HUES64 (cell line): ENCODE data around the gene HOXB5.

ENCODE experiments used
- H3K27ac ChIP-seq: 2 replicates; pipeline ENCODE4 v1.7.0; 2013; ENCODE audit warnings: low read depth, low read length, inconsistent platforms
- H3K27me3 ChIP-seq: 2 replicates; pipeline ENCODE4 v1.6.1; 2013; ENCODE audit warnings: mild to moderate bottlenecking, low read length; ENCODE audit not compliant: insufficient read depth
- H3K36me3 ChIP-seq: 2 replicates; pipeline ENCODE4 v1.6.1; 2013; ENCODE audit warnings: mild to moderate bottlenecking, low read length; ENCODE audit not compliant: insufficient read depth
- H3K4me1 ChIP-seq: 2 replicates; pipeline ENCODE4 v1.6.1; 2013; ENCODE audit warnings: mild to moderate bottlenecking, low read length, moderate library complexity; ENCODE audit not compliant: insufficient read depth
- H3K4me3 ChIP-seq: 2 replicates; pipeline ENCODE4 v1.5.1; 2013; ENCODE audit warnings: mild to moderate bottlenecking, low read length, moderate library complexity
- H3K9ac ChIP-seq: 2 replicates; pipeline ENCODE4 v1.6.1; 2013; ENCODE audit warnings: mild to moderate bottlenecking, low read depth, low read length
- H3K9me3 ChIP-seq: 2 replicates; pipeline ENCODE4 v1.6.1; 2013; ENCODE audit warnings: low read depth, low read length; ENCODE audit not compliant: insufficient read depth
- WGBS: fragments of 150-250, 120-280 bp; methylation state at CpG from one replicate; pipeline ENCODE4 v1.1.7; 2013; ENCODE audit warnings: missing lambda C conversion rate; 5-methylcytosine and 5-hydroxymethylcytosine counted together

Gene HOXB5

GRCh38 chr17:48612456-48612853 lies 18.9 kb upstream of the HOXB5 start:
- Histone ChIP-seq H3K4me3 (no peak overlapping the region), H3K4me1 (peaks cover 2% of the 10 kb centered on the region; the same call in 1 of the 2 replicates), H3K27ac (no peak overlapping the region), H3K27me3 (peaks cover 100% of the 10 kb centered on the region), H3K9me3 (no peaks in the 10 kb centered on the region), H3K9ac (no peak overlapping the region), H3K36me3 (no peaks in the 10 kb centered on the region)
- 3% methylated on average over 15 of the region's 15 CpGs for WGBS

- no peak overlapping the region; the same call in 1 of the 2 replicates for H3K4me3 ChIP-seq
- no peak overlapping the region for H3K27ac ChIP-seq
- peaks cover 100% of the 10 kb centered on the region for H3K27me3 ChIP-seq
- H3K36me3 ChIP-seq: no peaks in the 10 kb centered on the region
- WGBS: 1% methylated on average over 36 of the region's 36 CpGs
- peaks cover 2% of the 10 kb centered on the region; the same call in 1 of the 2 replicates for H3K4me1 ChIP-seq
- no peak overlapping the region for H3K9ac ChIP-seq
- H3K9me3 ChIP-seq: no peaks in the 10 kb centered on the region
Observed at GRCh38 chr17:48611681-48612455, 18.3 kb upstream of the HOXB5 start.

GRCh38 chr17:48611213-48611612 lies 17.6 kb upstream of the HOXB5 start:
- Histone ChIP-seq H3K27ac (no peak overlapping the region), H3K4me3 (peak overlapping the region; percentile 26; the same call in 1 of the 2 replicates), H3K36me3 (no peaks in the 10 kb centered on the region), H3K9ac (no peak overlapping the region), H3K9me3 (no peaks in the 10 kb centered on the region), H3K27me3 (peaks cover 100% of the 10 kb centered on the region), H3K4me1 (peaks cover 2% of the 10 kb centered on the region; the same call in 1 of the 2 replicates)
- WGBS: 5% methylated on average over 21 of the region's 22 CpGs

- no peaks in the 10 kb centered on the region for H3K9me3 ChIP-seq
- H3K9ac ChIP-seq: no peak within 1 kb of the TSS; the same call in 1 of the 2 replicates
- no peak within 1 kb of the TSS for H3K27ac ChIP-seq
- peaks cover 100% of the 10 kb centered on the region for H3K27me3 ChIP-seq
- H3K4me1 ChIP-seq: peaks cover 2% of the 10 kb centered on the region
- H3K4me3 ChIP-seq: peak within 1 kb of the TSS; percentile 26
- H3K36me3 ChIP-seq: no peaks in the 10 kb centered on the region
- 2% methylated on average over 75 of the region's 79 CpGs for WGBS
Observed at GRCh38 chr17:48610282-48611211, 17.0 kb upstream of the HOXB5 start, which contains the start of gene HOXB7. HOXB7 (minus strand) TSS chr17:48611017; CDS start chr17:48610918, 99 bp downstream.

GRCh38 chr17:48609759-48610281 lies 16.2 kb upstream of the HOXB5 start:
- Histone ChIP-seq H3K4me1 (peaks cover 2% of the 10 kb centered on the region), H3K9me3 (no peaks in the 10 kb centered on the region), H3K27ac (no peak overlapping the region), H3K4me3 (no peak overlapping the region), H3K27me3 (peaks cover 100% of the 10 kb centered on the region), H3K36me3 (no peaks in the 10 kb centered on the region), H3K9ac (no peak overlapping the region)
- WGBS: 2% methylated on average over 11 of the region's 15 CpGs

GRCh38 chr17:48609033-48609432 lies 15.5 kb upstream of the HOXB5 start:
- Histone ChIP-seq H3K4me3 (no peak overlapping the region), H3K4me1 (peaks cover 2% of the 10 kb centered on the region), H3K36me3 (no peaks in the 10 kb centered on the region), H3K27me3 (peaks cover 100% of the 10 kb centered on the region), H3K9me3 (no peaks in the 10 kb centered on the region), H3K9ac (no peak overlapping the region), H3K27ac (no peak overlapping the region)

- WGBS: 47% methylated on average over 1 of the region's 1 CpG
- Histone ChIP-seq H3K4me3 (no peak overlapping the region), H3K27ac (no peak overlapping the region), H3K36me3 (no peaks in the 10 kb centered on the region), H3K4me1 (peaks cover 2% of the 10 kb centered on the region), H3K27me3 (peaks cover 100% of the 10 kb centered on the region), H3K9ac (no peak overlapping the region), H3K9me3 (no peaks in the 10 kb centered on the region)
Observed at GRCh38 chr17:48608494-48608834, 14.9 kb upstream of the HOXB5 start.

GRCh38 chr17:48606892-48607614 lies 13.5 kb upstream of the HOXB5 start:
- Histone ChIP-seq H3K27me3 (peaks cover 100% of the 10 kb centered on the region), H3K4me1 (no peaks in the 10 kb centered on the region; the same call in 1 of the 2 replicates), H3K27ac (no peak overlapping the region), H3K36me3 (no peaks in the 10 kb centered on the region), H3K4me3 (no peak overlapping the region), H3K9ac (no peak overlapping the region), H3K9me3 (no peaks in the 10 kb centered on the region)
- WGBS: 30% methylated on average over 8 of the region's 9 CpGs

- no peak overlapping the region for H3K9ac ChIP-seq
Observed at GRCh38 chr17:48605991-48606891, 12.7 kb upstream of the HOXB5 start.

GRCh38 chr17:48605409-48605919 lies 11.9 kb upstream of the HOXB5 start:
- H3K9ac ChIP-seq: no peak overlapping the region
- H3K36me3 ChIP-seq: no peaks in the 10 kb centered on the region
- peaks cover 100% of the 10 kb centered on the region for H3K27me3 ChIP-seq
- no peak overlapping the region for H3K4me3 ChIP-seq
- 3% methylated on average over 10 of the region's 10 CpGs for WGBS
- no peaks in the 10 kb centered on the region; the same call in 1 of the 2 replicates for H3K4me1 ChIP-seq
- H3K9me3 ChIP-seq: no peaks in the 10 kb centered on the region
- no peak overlapping the region for H3K27ac ChIP-seq

More at GRCh38 chr17:48605991-48606891, 12.7 kb upstream of the HOXB5 start:
- Histone ChIP-seq H3K9me3 (no peaks in the 10 kb centered on the region), H3K27me3 (peaks cover 100% of the 10 kb centered on the region), H3K27ac (no peak overlapping the region), H3K4me1 (no peaks in the 10 kb centered on the region; the same call in 1 of the 2 replicates), H3K36me3 (no peaks in the 10 kb centered on the region), H3K4me3 (no peak overlapping the region)
- WGBS: 8% methylated on average over 40 of the region's 41 CpGs
